Neural cell (in vitro differentiated cells): Measurements from ENCODE around the gene SPAG16. TPM values are rescaled to one million over a fixed set of nuclear protein-coding genes. Genes with fewer than 3 reads are reported as not detected.

Experiments used
- H2AFZ ChIP-seq: fragments of 200-600, 300-800 bp; sonication (generic), shearing (Covaris generic); 2 replicates; pipeline ENCODE4 v1.6.0; 2014; ENCODE audit warnings: low read depth, mild to moderate bottlenecking, antibody characterized with exemption, low read length, moderate library complexity
- H3F3A ChIP-seq: fragments of 200-600 bp; shearing (Covaris generic); 2 replicates; pipeline ENCODE4 v1.6.1; 2016; ENCODE audit warnings: mild to moderate bottlenecking, moderate library complexity, mixed read lengths, antibody characterized with exemption, low read length; ENCODE audit not compliant: insufficient read depth, poor library complexity, severe bottlenecking
- H3K27ac ChIP-seq: fragments of 200-600, 300-800 bp; sonication (generic), shearing (Covaris generic); 2 replicates; pipeline ENCODE4 v1.5.1; 2014; ENCODE audit warnings: mild to moderate bottlenecking, low read length, moderate library complexity
- H3K27me3 ChIP-seq: fragments of 300-800, 200-600 bp; sonication (generic), shearing (Covaris generic); 2 replicates; pipeline ENCODE4 v1.6.0; 2014; ENCODE audit warnings: mild to moderate bottlenecking, low read depth, low read length, moderate library complexity; ENCODE audit not compliant: insufficient read depth
- H3K36me3 ChIP-seq: fragments of 300-800, 200-600 bp; sonication (generic), shearing (Covaris generic); 2 replicates; pipeline ENCODE4 v1.5.1; 2014; ENCODE audit warnings: mild to moderate bottlenecking, antibody characterized with exemption, low read length, moderate library complexity; ENCODE audit not compliant: insufficient read depth
- H3K4me2 ChIP-seq: fragments of 300-800, 200-600 bp; sonication (generic), shearing (Covaris generic); 2 replicates; pipeline ENCODE4 v1.6.0; 2014; ENCODE audit warnings: mild to moderate bottlenecking, low read length
- H3K4me3 ChIP-seq: fragments of 300-800, 200-600 bp; sonication (generic), shearing (Covaris generic); 2 replicates; pipeline ENCODE4 v1.5.1; 2014; ENCODE audit warnings: mild to moderate bottlenecking, low read length, moderate library complexity
- H3K79me2 ChIP-seq: fragments of 200-600 bp; shearing (Covaris generic); replicated peaks from 2 replicates; pipeline ENCODE4 v1.6.0; 2014; ENCODE audit warnings: mild to moderate bottlenecking, low read length, moderate library complexity; ENCODE audit not compliant: insufficient read depth
- H3K9ac ChIP-seq: fragments of 300-800, 200-600 bp; sonication (generic), shearing (Covaris generic); 2 replicates; pipeline ENCODE4 v1.6.1; 2016; ENCODE audit warnings: mild to moderate bottlenecking, low read length, mixed read lengths
- H3K9me2 ChIP-seq: fragments of 200-600 bp; shearing (Covaris generic); 2 replicates; pipeline ENCODE4 v1.6.1; 2016; ENCODE audit warnings: mild to moderate bottlenecking, low read length, mixed read lengths; ENCODE audit not compliant: insufficient read depth
- H3K9me3 ChIP-seq: fragments of 200-600, 300-800 bp; sonication (generic), shearing (Covaris generic); 2 replicates; pipeline ENCODE4 v1.6.1; 2016; ENCODE audit warnings: mild to moderate bottlenecking, mixed run types, low read length, moderate library complexity, mixed read lengths
- H4K20me1 ChIP-seq: fragments of 200-600 bp; shearing (Covaris generic); 2 replicates; pipeline ENCODE4 v1.6.1; 2016; ENCODE audit warnings: mild to moderate bottlenecking, mixed run types; ENCODE audit not compliant: insufficient read depth
- CTCF ChIP-seq: fragments of 450-650 bp; IDR thresholded peaks from 2 replicates; pipeline ENCODE4 v1.5.1; 2014; ENCODE audit warnings: antibody characterized with exemption, mild to moderate bottlenecking, moderate library complexity; ENCODE audit not compliant: poor library complexity, severe bottlenecking
- EP300 ChIP-seq: fragments of 450-650 bp; conservative IDR thresholded peaks from 2 replicates; pipeline ENCODE4 v1.6.1; 2014; ENCODE audit warnings: antibody characterized with exemption, mild to moderate bottlenecking, moderate library complexity; ENCODE audit not compliant: poor library complexity, severe bottlenecking
- EZH2 ChIP-seq: fragments of 200-600, 300-800 bp; shearing (Covaris generic), sonication (generic); IDR thresholded peaks from 2 replicates; pipeline ENCODE4 v1.6.1; 2014; ENCODE audit warnings: antibody characterized with exemption, low read length, borderline replicate concordance, mild to moderate bottlenecking; ENCODE audit not compliant: insufficient read depth, poor library complexity, severe bottlenecking
- MXI1 ChIP-seq: fragments of 450-650 bp; conservative IDR thresholded peaks from 2 replicates; pipeline ENCODE4 v1.6.1; 2014; ENCODE audit warnings: antibody characterized with exemption, mild to moderate bottlenecking; ENCODE audit not compliant: poor library complexity, severe bottlenecking
- POLR2AphosphoS5 ChIP-seq: IDR thresholded peaks from 2 replicates; pipeline ENCODE4 v1.6.1; 2012
- RAD21 ChIP-seq: fragments of 450-650 bp; conservative IDR thresholded peaks from 2 replicates; pipeline ENCODE4 v1.6.1; 2014; ENCODE audit warnings: antibody characterized with exemption, mild to moderate bottlenecking, moderate library complexity
- REST ChIP-seq: IDR thresholded peaks from 2 replicates; pipeline ENCODE4 v1.6.1; 2012; ENCODE audit warnings: borderline replicate concordance
- SMC3 ChIP-seq: fragments of 450-650 bp; conservative IDR thresholded peaks from 2 replicates; pipeline ENCODE4 v1.6.1; 2014; ENCODE audit warnings: antibody characterized with exemption, mild to moderate bottlenecking, moderate library complexity; ENCODE audit not compliant: poor library complexity
- TAF1 ChIP-seq: IDR thresholded peaks from 2 replicates; pipeline ENCODE4 v1.6.1; 2012; ENCODE audit warnings: low read depth
- polyA plus RNA-seq: library from polyadenylated mRNA; depleted of rRNA; stranded (reverse); fragments of >200 nt; gene quantifications from 2 replicates; pipeline ENCODE4 v1.2.3, GENCODE V29; 2014

The SPAG16 gene
- polyA plus RNA-seq, 1 donor from 2014 or later = 75.4 TPM

- no peaks in the 10 kb centered on the region for H3K9me3 ChIP-seq
- no peaks in the 10 kb centered on the region for H3F3A ChIP-seq
- H3K4me2 ChIP-seq = no peak overlapping the region
- H3K9me2 ChIP-seq = no peaks in the 10 kb centered on the region
- no peaks in the 10 kb centered on the region for H3K36me3 ChIP-seq
- no peaks in the 10 kb centered on the region for H4K20me1 ChIP-seq
- H3K9ac ChIP-seq = no peak overlapping the region
- H2AFZ ChIP-seq = no peak overlapping the region
- TF ChIP-seq SMC3 (no peak), EZH2 (no peak), TAF1 (no peak), EP300 (no peak), MXI1 (no peak), CTCF (no peak), REST (no peak)
- no peaks in the 10 kb centered on the region for H3K27me3 ChIP-seq
- H3K4me3 ChIP-seq = no peak overlapping the region
- H3K79me2 ChIP-seq = no peaks in the 10 kb centered on the region
- H3K27ac ChIP-seq = no peak overlapping the region
Observed at GRCh38 chr2:213455316-213456008, 171.2 kb downstream of the SPAG16 start.

- no peak for TF ChIP-seq EP300
- no peak for TF ChIP-seq REST
- TF ChIP-seq SMC3 = no peak
- no peak for TF ChIP-seq TAF1
- TF ChIP-seq EZH2 = no peak
- no peak for TF ChIP-seq POLR2AphosphoS5
- no peak for TF ChIP-seq MXI1
- TF ChIP-seq RAD21 = no peak
- Histone ChIP-seq H3K27me3 (no peaks in the 10 kb centered on the region), H2AFZ (no peak overlapping the region), H3K4me3 (no peak overlapping the region), H3K27ac (no peak overlapping the region), H3K4me2 (no peak overlapping the region), H3F3A (no peaks in the 10 kb centered on the region), H3K9me2 (no peaks in the 10 kb centered on the region), H3K9me3 (peaks cover 9% of the 10 kb centered on the region), H3K36me3 (no peaks in the 10 kb centered on the region), H3K9ac (no peak overlapping the region), H4K20me1 (no peaks in the 10 kb centered on the region), H3K79me2 (no peaks in the 10 kb centered on the region)
Observed at GRCh38 chr2:213475433-213475832, 191.2 kb downstream of the SPAG16 start.
